Measurements from ENCODE around the gene UGT1A3. TPM values are rescaled to one million over a fixed set of nuclear protein-coding genes. Genes with fewer than 3 reads are reported as not detected.
A peak's percentile ranks its signal among the peaks of the same experiment; 100 is the strongest.
"Not testable (repeated sequence)": the region's sequence is repeated elsewhere in the genome, so short reads cannot be mapped to it uniquely, and the experiment has no call there.

Gene UGT1A3
- polyA plus RNA-seq, 1 donor (not counting 4 experiments of a cell fraction or from before 2014, with no cell fraction given) = 3.2 TPM

GRCh38 chr2:233745073-233745755, 16.4 kb downstream of the UGT1A3 start:
- no peaks in the 10 kb centered on the region for H4K20me1 ChIP-seq (ENCODE audit: control insufficient read depth, extremely low read depth, insufficient read depth, low read length)
- no peak overlapping the region for H3K4me2 ChIP-seq (ENCODE audit: control insufficient read depth, extremely low read depth, insufficient read depth, low read depth, low read length)
- H2AFZ ChIP-seq (ENCODE audit: control insufficient read depth, low read length) = no peak overlapping the region
- no peak overlapping the region for H3K9ac ChIP-seq (ENCODE audit: control insufficient read depth, extremely low read depth, insufficient read depth, low read length)
- no peaks in the 10 kb centered on the region for H3K9me3 ChIP-seq (ENCODE audit: control insufficient read depth, low read depth, low read length)
- H3K4me3 ChIP-seq (ENCODE audit: control insufficient read depth in 2 of 3, extremely low read depth in 1 of 3, insufficient read depth in 2 of 3, low read depth in 1 of 3, low read length in 3 of 3) = no peak overlapping the region
- H3K27ac ChIP-seq (ENCODE audit: control insufficient read depth, insufficient read depth, low read length) = no peak overlapping the region
- dilution Hi-C loops (cut with MboI; ENCODE audit: extremely low pct_ligation_motif_present, low sequenced_read_pairs) = no loop called here
- no peaks in the 10 kb centered on the region for H3K9me1 ChIP-seq (ENCODE audit: control insufficient read depth, extremely low read depth, insufficient read depth, low read length)
- peaks cover 0 to 1% of the 10 kb centered on the region in 2 experiments for H3K36me3 ChIP-seq (ENCODE audit: control insufficient read depth in 2 of 2, extremely low read depth in 1 of 2, insufficient read depth in 2 of 2, low read length in 2 of 2)
- peak; percentile 48 for FAIRE-seq
- no peaks in the 10 kb centered on the region for H3K27me3 ChIP-seq (ENCODE audit: control insufficient read depth, extremely low read depth, insufficient read depth, low read length)
- H3K4me1 ChIP-seq (ENCODE audit: control insufficient read depth, extremely low read depth, insufficient read depth, low read length) = no peaks in the 10 kb centered on the region
- TF ChIP-seq EZH2 (IDR thresholded peaks at IDR 0.05; ENCODE audit: low read length) = no peak
- no peak for DNase-seq (ENCODE audit: low read depth, low spot score)
- H3K79me2 ChIP-seq (ENCODE audit: control insufficient read depth, insufficient read depth, low read length) = peaks cover 14% of the 10 kb centered on the region

- H3K4me3 ChIP-seq (ENCODE audit: control insufficient read depth in 2 of 3, extremely low read depth in 1 of 3, insufficient read depth in 2 of 3, low read depth in 1 of 3, low read length in 3 of 3); dilution Hi-C loops (cut with MboI; ENCODE audit: extremely low pct_ligation_motif_present, low sequenced_read_pairs); H2AFZ ChIP-seq (ENCODE audit: control insufficient read depth, low read length); H3K27ac ChIP-seq (ENCODE audit: control insufficient read depth, insufficient read depth, low read length); H3K9me1 ChIP-seq (ENCODE audit: control insufficient read depth, extremely low read depth, insufficient read depth, low read length); H3K36me3 ChIP-seq (ENCODE audit: control insufficient read depth in 2 of 2, extremely low read depth in 1 of 2, insufficient read depth in 2 of 2, low read length in 2 of 2); H4K20me1 ChIP-seq (ENCODE audit: control insufficient read depth, extremely low read depth, insufficient read depth, low read length); H3K4me2 ChIP-seq (ENCODE audit: control insufficient read depth, extremely low read depth, insufficient read depth, low read depth, low read length); H3K9me3 ChIP-seq (ENCODE audit: control insufficient read depth, low read depth, low read length); FAIRE-seq; H3K27me3 ChIP-seq (ENCODE audit: control insufficient read depth, extremely low read depth, insufficient read depth, low read length); H3K9ac ChIP-seq (ENCODE audit: control insufficient read depth, extremely low read depth, insufficient read depth, low read length); H3K4me1 ChIP-seq (ENCODE audit: control insufficient read depth, extremely low read depth, insufficient read depth, low read length); DNase-seq (ENCODE audit: low read depth, low spot score): not testable (repeated sequence)
- peaks cover 14% of the 10 kb centered on the region for H3K79me2 ChIP-seq (ENCODE audit: control insufficient read depth, insufficient read depth, low read length)
These were observed 17.0 kb downstream of the UGT1A3 start for GRCh38 chr2:233745838-233746237.

- Histone ChIP-seq H2AFZ (ENCODE audit: control insufficient read depth, low read length) (no peak overlapping the region), H3K9me3 (ENCODE audit: control insufficient read depth, low read depth, low read length) (no peaks in the 10 kb centered on the region), H3K27me3 (ENCODE audit: control insufficient read depth, extremely low read depth, insufficient read depth, low read length) (no peaks in the 10 kb centered on the region), H3K4me1 (ENCODE audit: control insufficient read depth, extremely low read depth, insufficient read depth, low read length) (no peaks in the 10 kb centered on the region), H3K9me1 (ENCODE audit: control insufficient read depth, extremely low read depth, insufficient read depth, low read length) (no peaks in the 10 kb centered on the region), H4K20me1 (ENCODE audit: control insufficient read depth, extremely low read depth, insufficient read depth, low read length) (no peaks in the 10 kb centered on the region), H3K27ac (ENCODE audit: control insufficient read depth, insufficient read depth, low read length) (no peak overlapping the region), H3K79me2 (ENCODE audit: control insufficient read depth, insufficient read depth, low read length) (peaks cover 9% of the 10 kb centered on the region), H3K36me3 (ENCODE audit: control insufficient read depth in 2 of 2, extremely low read depth in 1 of 2, insufficient read depth in 2 of 2, low read length in 2 of 2) (peaks cover 1 to 3% of the 10 kb centered on the region in 2 experiments), H3K4me2 (ENCODE audit: control insufficient read depth, extremely low read depth, insufficient read depth, low read depth, low read length) (no peak overlapping the region), H3K9ac (ENCODE audit: control insufficient read depth, extremely low read depth, insufficient read depth, low read length) (no peak overlapping the region), H3K4me3 (ENCODE audit: control insufficient read depth in 2 of 3, extremely low read depth in 1 of 3, insufficient read depth in 2 of 3, low read depth in 1 of 3, low read length in 3 of 3) (no peak overlapping the region)
- FAIRE-seq (peak; percentile 13), DNase-seq (ENCODE audit: low read depth, low spot score) (no peak)
- TF ChIP-seq EZH2 (IDR thresholded peaks at IDR 0.05; ENCODE audit: low read length) = no peak
- TF ChIP-seq, protein P1, sequence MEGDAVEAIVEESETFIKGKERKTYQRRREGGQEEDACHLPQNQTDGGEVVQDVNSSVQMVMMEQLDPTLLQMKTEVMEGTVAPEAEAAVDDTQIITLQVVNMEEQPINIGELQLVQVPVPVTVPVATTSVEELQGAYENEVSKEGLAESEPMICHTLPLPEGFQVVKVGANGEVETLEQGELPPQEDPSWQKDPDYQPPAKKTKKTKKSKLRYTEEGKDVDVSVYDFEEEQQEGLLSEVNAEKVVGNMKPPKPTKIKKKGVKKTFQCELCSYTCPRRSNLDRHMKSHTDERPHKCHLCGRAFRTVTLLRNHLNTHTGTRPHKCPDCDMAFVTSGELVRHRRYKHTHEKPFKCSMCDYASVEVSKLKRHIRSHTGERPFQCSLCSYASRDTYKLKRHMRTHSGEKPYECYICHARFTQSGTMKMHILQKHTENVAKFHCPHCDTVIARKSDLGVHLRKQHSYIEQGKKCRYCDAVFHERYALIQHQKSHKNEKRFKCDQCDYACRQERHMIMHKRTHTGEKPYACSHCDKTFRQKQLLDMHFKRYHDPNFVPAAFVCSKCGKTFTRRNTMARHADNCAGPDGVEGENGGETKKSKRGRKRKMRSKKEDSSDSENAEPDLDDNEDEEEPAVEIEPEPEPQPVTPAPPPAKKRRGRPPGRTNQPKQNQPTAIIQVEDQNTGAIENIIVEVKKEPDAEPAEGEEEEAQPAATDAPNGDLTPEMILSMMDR (optimal IDR thresholded peaks at IDR 0.05 in 1 of 3, IDR thresholded peaks at IDR 0.05 in 1 of 3, conservative IDR thresholded peaks at IDR 0.05 in 1 of 3; ENCODE audit: extremely low read depth in 1 of 3, insufficient read depth in 2 of 3, low read length in 3 of 3) = no peak
- dilution Hi-C loops (cut with MboI; ENCODE audit: extremely low pct_ligation_motif_present, low sequenced_read_pairs) = no loop called here
These were observed 17.8 kb downstream of the UGT1A3 start for GRCh38 chr2:233746475-233747282.
